RWPE2 (cell line): Measurements from ENCODE around the gene AMZ1.
"Not testable (repeated sequence)": the region's sequence is repeated elsewhere in the genome, so short reads cannot be mapped to it uniquely, and the experiment has no call there.

Source experiments
- ATAC-seq: fragments of 200-7000 bp; cut with Tn5 transposase; 3 replicates; pipeline ENCODE4 v1.9.1; 2021; ENCODE audit warnings: low read depth
- DNase-seq: peaks from one replicate; pipeline ENCODE4 v3.0.0-alpha.2; 2020; ENCODE audit warnings: low spot score
- H3K27ac ChIP-seq: fragments of 450-650 bp; 2 replicates; pipeline ENCODE4 v1.5.1; 2017; ENCODE audit warnings: mild to moderate bottlenecking; ENCODE audit not compliant: poor library complexity, severe bottlenecking
- H3K27me3 ChIP-seq: fragments of 250-450 bp; sonication (Bioruptor Pico); 2 replicates; pipeline ENCODE4 v1.5.1; 2021; ENCODE audit warnings: mild to moderate bottlenecking, moderate library complexity; ENCODE audit not compliant: insufficient read depth, poor library complexity, severe bottlenecking
- H3K36me3 ChIP-seq: fragments of 250-450 bp; sonication (Bioruptor Pico); 2 replicates; pipeline ENCODE4 v1.5.1; 2020; ENCODE audit warnings: low read depth, mild to moderate bottlenecking, moderate library complexity
- H3K4me1 ChIP-seq: fragments of 250-450 bp; sonication (Bioruptor Pico); 2 replicates; pipeline ENCODE4 v1.5.1; 2021; ENCODE audit warnings: mild to moderate bottlenecking, moderate library complexity; ENCODE audit not compliant: insufficient read depth, poor library complexity, severe bottlenecking
- H3K4me3 ChIP-seq: fragments of 250-450 bp; sonication (Bioruptor Pico); 2 replicates; pipeline ENCODE4 v1.5.1; 2021; ENCODE audit warnings: mild to moderate bottlenecking, moderate library complexity; ENCODE audit not compliant: severe bottlenecking
- H3K9me3 ChIP-seq: fragments of 250-450 bp; sonication (Bioruptor Pico); 2 replicates; pipeline ENCODE4 v1.5.1; 2021; ENCODE audit warnings: mild to moderate bottlenecking, moderate library complexity; ENCODE audit not compliant: severe bottlenecking
- CTCF ChIP-seq: fragments of 450-650 bp; IDR thresholded peaks from one replicate; pipeline ENCODE4 v1.5.1; 2017; ENCODE audit warnings: mild to moderate bottlenecking, moderate library complexity; ENCODE audit not compliant: poor library complexity, severe bottlenecking

Gene AMZ1

DNA sequence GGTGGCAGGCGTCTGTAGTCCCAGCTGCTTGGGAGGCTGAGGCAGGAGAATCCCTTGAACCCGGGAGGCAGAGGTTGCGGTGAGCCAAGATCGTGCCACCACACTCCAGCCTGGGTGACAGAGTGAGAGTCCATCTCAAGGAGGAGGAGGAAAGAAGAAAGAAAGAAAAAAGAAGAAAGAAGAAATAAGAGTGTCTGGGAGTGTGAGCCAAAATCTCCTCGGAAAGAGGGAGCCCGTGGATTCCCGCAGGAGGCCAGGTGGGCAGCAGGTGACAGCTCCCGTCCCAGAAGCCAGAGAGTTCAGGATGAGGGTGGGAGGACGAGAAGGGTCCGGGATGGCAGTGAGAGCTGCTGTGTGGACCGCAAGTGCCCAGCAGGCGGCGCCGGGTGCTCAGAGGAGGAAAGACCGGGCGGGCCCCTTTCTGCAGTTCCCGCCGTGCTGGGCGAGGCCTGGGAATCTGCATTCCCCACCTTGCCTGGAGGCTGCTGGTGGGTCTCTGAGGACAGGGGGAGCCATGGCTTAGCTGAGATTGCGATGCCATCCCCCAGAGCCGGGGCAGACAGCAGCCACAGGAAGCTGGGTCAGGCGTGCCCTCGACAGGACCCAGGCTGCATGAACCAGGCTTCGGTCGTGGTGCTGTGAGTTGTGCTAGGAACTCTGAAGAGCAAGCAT lies 17.1 kb upstream of the AMZ1 start:
- TF ChIP-seq CTCF: peak; percentile 84
- ATAC-seq (peak; percentile 74), DNase-seq (peak; percentile 67)

DNA sequence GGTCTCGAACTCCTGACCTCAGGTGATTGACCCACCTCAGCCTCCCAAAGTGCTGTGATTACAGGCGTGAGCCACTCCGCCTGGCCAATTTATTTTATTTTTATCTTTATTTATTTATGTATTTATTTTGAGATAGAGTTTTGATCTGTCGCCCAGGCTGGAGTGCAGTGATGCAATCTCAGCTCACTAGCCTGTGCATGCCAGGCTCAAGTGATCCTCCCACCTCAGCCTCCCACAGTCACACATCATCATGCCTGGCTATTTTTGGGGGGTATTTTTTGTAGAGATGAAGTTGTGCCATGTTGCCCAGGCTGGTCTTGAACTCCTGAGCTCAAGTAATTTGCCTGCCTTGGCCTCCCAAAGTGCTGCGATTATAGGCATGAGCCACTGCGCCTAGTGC lies 14.8 kb upstream of the AMZ1 start:
- not testable (repeated sequence) for H3K9me3 ChIP-seq, H3K27ac ChIP-seq, H3K27me3 ChIP-seq, DNase-seq, H3K4me3 ChIP-seq, H3K4me1 ChIP-seq, ATAC-seq, H3K36me3 ChIP-seq

More for the DNA sequence above, 17.1 kb upstream of the AMZ1 start:
- Histone ChIP-seq H3K4me1 (no peaks in the 10 kb centered on the region), H3K36me3 (no peaks in the 10 kb centered on the region), H3K27me3 (no peaks in the 10 kb centered on the region), H3K27ac (no peak overlapping the region), H3K9me3 (no peaks in the 10 kb centered on the region), H3K4me3 (no peak overlapping the region)

- Histone ChIP-seq H3K4me3 (no peak overlapping the region), H3K27ac (no peak overlapping the region), H3K36me3 (no peaks in the 10 kb centered on the region), H3K27me3 (no peaks in the 10 kb centered on the region), H3K4me1 (no peaks in the 10 kb centered on the region), H3K9me3 (no peaks in the 10 kb centered on the region)
- ATAC-seq (no peak), DNase-seq (no peak)
- no peak for TF ChIP-seq CTCF
Observed at GRCh38 chr7:2673934-2674333, 14.1 kb upstream of the AMZ1 start.

DNA sequence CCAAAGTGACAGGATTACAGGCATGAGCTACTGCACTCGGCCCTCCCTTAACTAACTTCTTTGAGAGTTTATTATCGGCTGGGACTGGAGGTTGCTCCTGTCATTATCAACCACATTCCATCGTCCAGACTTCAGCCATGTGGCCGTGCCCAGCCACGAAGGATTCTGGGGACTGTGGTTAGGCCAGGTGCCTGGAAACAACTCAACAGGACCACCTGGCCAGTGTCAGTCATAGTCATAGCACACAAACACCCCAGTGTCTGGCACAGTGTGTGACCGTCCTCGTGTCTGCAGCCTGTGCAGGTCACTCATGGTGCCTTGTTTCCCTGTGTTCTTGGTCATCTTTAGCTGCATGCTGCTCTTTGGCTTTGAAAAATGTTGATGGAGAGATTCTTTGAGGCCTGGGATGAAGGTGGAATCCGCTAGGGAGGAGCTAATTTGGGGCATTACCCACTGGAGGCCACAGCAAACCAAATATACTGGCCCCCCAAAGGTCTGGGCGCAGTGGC lies 12.7 kb upstream of the AMZ1 start:
- peaks cover 12% of the 10 kb centered on the region for H3K27me3 ChIP-seq
- H3K4me1 ChIP-seq: no peaks in the 10 kb centered on the region
- no peak overlapping the region for H3K4me3 ChIP-seq
- no peaks in the 10 kb centered on the region for H3K36me3 ChIP-seq
- no peak for DNase-seq
- no peaks in the 10 kb centered on the region for H3K9me3 ChIP-seq
- no peak overlapping the region for H3K27ac ChIP-seq
- no peak for ATAC-seq
- no peak for TF ChIP-seq CTCF

DNA sequence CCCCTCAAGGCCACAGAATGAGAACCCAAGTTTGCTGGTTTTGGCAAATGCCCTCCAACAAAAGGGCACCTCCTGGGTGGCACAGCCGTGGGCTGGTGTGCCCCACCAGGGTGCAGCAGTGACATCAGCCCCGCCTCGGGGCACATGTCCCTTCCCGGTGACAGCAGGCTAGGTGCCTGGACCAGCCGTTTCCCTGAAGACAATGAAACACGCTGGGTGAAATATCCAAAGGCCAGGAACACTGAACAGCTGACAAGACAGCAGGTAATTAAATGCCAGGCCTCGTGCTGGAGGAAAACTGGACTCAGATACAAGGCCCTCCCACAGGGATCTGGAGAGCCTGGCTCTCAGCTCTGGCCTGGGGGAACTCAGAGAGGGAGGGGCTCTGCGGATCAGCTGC lies 11.4 kb upstream of the AMZ1 start:
- not testable (repeated sequence) for H3K4me3 ChIP-seq, H3K4me1 ChIP-seq, H3K9me3 ChIP-seq, H3K27ac ChIP-seq, DNase-seq, ATAC-seq, H3K36me3 ChIP-seq
- peaks cover 15% of the 10 kb centered on the region for H3K27me3 ChIP-seq

GRCh38 chr7:2678454-2678853 lies 9.5 kb upstream of the AMZ1 start:
- not testable (repeated sequence) for H3K36me3 ChIP-seq, H3K9me3 ChIP-seq, H3K4me3 ChIP-seq, DNase-seq, ATAC-seq, H3K27ac ChIP-seq, H3K4me1 ChIP-seq
- H3K27me3 ChIP-seq: peaks cover 15% of the 10 kb centered on the region

DNA sequence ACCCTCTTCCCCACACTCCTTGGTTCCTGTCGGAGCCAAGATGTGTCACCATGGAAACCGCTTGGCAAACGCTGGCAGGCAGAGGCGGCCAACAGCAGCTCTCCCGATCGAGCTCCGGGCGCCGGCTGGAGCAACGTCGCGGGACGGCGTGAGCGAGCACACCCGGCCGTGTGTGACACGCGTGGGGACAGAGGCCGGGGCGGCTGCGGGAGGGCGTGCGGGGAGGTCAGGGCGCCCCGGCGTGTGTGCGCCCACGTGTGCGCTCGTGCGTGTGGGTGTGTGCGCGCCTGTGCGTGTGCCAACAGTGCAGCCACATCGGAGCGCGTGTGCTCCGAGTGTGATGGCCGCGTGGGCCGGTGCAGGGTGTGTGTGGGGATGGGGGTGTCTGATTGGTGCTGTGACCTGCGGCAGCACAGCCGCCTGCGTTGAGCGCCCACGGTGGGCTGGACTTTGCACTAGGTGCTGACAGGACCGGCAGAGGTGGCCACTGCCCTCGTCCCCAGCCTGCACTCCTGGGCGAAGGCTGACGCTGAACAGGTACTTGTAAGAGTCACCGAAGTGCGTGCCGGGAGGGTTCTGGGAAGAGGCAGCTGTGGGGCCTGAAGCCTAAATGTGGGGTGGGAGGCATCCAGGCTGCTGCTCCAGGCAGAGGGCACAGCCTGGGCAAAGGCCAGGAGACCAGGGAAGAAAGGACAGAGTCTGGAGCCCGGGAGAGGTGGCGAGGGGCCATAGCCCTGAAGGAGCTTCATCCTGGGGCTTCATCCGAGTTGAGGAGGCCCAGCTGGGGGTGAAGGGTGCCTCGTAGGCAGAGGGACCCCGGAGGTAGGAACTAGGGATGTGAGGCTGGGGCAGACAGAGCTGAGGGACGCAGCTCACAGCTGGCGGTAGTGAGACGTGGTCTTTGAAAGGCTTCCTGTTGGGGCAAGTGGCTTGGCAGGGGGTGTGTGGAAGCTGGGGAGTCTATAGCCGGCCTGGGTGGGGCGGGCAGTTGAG lies 8.6 kb upstream of the AMZ1 start:
- not testable (repeated sequence) for H3K4me3 ChIP-seq, H3K4me1 ChIP-seq, H3K27ac ChIP-seq, DNase-seq, H3K36me3 ChIP-seq, H3K9me3 ChIP-seq
- peaks cover 15% of the 10 kb centered on the region for H3K27me3 ChIP-seq
- peak; percentile 26; the same call in 2 of the 3 replicates for ATAC-seq
